C4-2B (cell line): ENCODE measurements around the gene HSDL1.
"Not testable (repeated sequence)": the region's sequence is repeated elsewhere in the genome, so short reads cannot be mapped to it uniquely, and the experiment has no call there.

Experiments used
- H3K27ac ChIP-seq: fragments of 450-650 bp; 2 replicates; pipeline ENCODE4 v1.5.1; 2017
- ZFX ChIP-seq: fragments of 450-650 bp; IDR thresholded peaks from 2 replicates; pipeline ENCODE4 v1.6.1; 2017
- TF ChIP-seq, protein P1 (sequence below): fragments of 450-650 bp; conservative IDR thresholded peaks from 2 replicates; pipeline ENCODE4 v1.5.1; 2017; ENCODE audit warnings: mild to moderate bottlenecking

HSDL1 gene

GRCh38 chr16:84121007-84121406 lies 24.0 kb downstream of the HSDL1 start:
- H3K27ac ChIP-seq: no peak overlapping the region
- no peak for TF ChIP-seq ZFX
- TF ChIP-seq, protein P1, sequence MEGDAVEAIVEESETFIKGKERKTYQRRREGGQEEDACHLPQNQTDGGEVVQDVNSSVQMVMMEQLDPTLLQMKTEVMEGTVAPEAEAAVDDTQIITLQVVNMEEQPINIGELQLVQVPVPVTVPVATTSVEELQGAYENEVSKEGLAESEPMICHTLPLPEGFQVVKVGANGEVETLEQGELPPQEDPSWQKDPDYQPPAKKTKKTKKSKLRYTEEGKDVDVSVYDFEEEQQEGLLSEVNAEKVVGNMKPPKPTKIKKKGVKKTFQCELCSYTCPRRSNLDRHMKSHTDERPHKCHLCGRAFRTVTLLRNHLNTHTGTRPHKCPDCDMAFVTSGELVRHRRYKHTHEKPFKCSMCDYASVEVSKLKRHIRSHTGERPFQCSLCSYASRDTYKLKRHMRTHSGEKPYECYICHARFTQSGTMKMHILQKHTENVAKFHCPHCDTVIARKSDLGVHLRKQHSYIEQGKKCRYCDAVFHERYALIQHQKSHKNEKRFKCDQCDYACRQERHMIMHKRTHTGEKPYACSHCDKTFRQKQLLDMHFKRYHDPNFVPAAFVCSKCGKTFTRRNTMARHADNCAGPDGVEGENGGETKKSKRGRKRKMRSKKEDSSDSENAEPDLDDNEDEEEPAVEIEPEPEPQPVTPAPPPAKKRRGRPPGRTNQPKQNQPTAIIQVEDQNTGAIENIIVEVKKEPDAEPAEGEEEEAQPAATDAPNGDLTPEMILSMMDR: no peak

DNA sequence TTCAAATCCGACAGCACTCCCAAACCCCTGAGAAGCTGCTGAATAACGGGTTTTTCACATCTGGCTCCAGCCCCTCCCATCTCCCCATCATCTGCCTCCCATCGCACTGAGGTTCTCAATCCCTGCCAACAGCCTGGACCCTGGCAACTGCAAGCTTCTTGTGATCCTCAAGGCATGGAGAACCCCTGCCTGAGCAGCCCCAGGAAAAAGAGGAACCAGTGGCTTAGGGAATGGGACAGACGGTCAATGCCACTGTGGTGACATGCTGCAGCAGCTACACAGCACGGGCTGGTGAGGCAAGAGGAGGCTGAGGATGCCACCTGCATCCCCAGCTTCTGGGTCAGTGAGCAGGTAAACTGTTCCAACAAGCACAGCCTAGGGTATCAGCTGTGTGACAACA lies 25.0 kb downstream of the HSDL1 start:
- no peak overlapping the region for H3K27ac ChIP-seq
- no peak for TF ChIP-seq ZFX
- TF ChIP-seq, protein P1: no peak

GRCh38 chr16:84119368-84119767 lies 25.6 kb downstream of the HSDL1 start:
- no peak overlapping the region for H3K27ac ChIP-seq

DNA sequence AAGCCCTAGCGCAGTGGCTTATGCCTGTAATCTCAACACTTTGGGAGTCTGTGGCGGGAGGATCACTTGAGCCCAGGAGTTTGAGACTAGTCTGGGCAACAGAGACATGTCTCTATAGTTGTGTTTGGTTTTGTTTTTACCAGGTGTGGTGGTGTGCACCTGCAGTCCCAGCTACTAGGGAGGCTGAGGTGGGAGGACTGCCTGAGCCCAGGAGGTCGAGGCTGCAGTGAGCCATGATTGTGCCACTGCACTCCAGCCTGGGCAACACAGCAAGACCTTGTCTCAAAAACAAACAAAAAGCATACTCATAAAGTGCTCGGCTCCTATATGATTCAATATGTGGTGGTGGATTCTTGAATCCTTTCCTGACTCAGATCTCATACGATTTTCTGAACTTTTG lies 26.7 kb downstream of the HSDL1 start:
- not testable (repeated sequence) for H3K27ac ChIP-seq

More at GRCh38 chr16:84119368-84119767, 25.6 kb downstream of the HSDL1 start:
- TF ChIP-seq ZFX: no peak
- TF ChIP-seq, protein P1: no peak

DNA sequence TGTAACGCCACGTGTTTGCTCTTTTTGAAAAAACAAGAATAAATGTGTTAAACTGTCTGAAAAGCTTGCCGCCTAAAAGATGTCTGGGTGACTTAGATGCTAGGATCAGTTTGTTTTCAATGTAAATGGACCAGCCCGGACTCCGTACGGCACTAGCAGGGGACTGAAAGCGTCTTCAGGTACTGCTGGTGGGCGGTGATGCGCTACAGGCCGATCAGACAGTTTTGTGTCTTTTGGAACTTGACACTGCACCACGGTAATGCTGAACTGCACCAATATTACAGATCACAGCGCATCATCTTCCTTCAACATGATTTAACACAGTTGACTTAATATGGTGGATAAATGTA lies 27.5 kb downstream of the HSDL1 start:
- H3K27ac ChIP-seq: peak overlapping the region; percentile 93
- TF ChIP-seq, protein P1: no peak
- TF ChIP-seq ZFX: no peak

DNA sequence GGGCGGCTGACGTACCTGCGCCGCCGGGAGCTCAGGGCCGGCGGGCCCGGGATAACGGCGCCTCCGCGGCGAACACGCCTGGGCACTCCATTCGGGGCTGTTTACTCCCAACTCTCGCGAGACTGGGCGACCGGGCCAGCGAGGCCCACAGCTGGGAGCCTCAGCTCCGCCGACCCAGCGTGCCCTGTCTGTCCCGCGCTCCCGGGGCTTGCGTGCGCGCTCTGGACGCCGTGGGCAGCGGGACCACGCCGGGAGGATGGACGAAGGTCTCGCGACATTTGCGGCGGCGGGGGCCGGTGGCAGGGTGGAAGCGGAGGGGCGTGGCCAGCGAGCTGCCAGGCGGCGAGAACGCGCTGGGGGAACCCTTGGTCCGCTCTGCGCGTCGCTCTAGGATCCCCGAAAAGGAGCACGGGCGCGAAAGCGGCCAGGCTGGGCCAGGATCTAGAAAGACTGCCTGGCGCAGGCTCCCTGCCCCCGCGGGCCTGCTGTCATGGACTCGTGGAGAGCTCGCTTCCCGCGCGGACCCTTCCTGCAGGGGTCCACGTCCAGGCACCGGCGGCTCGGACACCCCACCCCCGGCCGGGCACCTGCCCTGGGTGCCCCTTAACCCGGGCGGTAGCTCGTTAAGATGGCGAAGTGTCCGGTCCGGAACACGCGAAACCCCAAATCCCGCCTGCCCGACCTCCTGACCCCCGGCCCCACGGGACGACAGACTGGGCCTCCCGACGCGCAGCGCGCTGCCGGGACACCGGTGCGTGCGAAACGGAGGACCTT lies 28.1 kb downstream of the HSDL1 start, which contains the start of gene MBTPS1:
Gene MBTPS1 (minus strand): TSS at position 223 of the 774 bp plus-strand sequence. CDS start 15,159 bp downstream, outside the sequence.
- TF ChIP-seq ZFX: peak; percentile 65
- TF ChIP-seq, protein P1: peak; percentile 19; the same call in 1 of the 2 replicates
- H3K27ac ChIP-seq: peak within 1 kb of the TSS; percentile 93

DNA sequence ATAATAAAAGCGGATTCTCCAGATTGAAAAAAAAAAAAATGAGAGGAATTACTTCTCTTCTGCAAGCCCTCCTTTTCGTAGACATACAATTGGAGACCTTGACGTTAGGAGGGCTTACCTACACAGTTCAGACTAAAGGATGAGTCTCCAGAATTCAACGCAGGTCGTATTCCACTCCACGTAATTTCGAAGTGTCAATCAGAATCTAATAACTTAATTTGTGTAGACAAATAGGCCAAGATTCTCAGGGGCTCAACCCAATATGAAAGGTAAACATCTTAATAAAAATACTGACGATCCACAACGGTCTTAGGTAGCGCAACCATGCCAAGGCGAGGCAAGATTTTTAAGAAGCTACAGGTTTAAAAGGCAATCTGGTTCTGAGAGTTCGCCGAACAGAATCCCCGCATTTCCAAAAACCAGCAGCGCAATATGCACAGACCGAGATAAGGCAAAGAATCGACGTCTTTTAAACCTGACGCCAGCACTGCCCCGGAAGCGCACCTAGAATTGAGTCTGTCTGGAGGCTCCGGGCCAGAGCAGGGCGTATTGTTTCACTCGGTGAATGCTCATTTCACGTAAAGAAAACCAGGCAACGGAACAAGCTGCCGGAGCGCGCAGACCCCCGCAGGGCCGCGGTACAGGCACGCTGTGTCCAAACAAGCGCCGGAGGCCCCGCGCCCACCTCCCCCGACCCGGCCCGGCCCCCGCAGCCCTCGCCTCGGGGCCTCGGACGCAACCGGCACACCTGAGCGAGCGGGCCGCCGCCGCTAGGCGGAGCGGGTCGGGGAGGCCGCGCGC lies 28.9 kb downstream of the HSDL1 start:
- peak; percentile 88 for TF ChIP-seq ZFX
- TF ChIP-seq, protein P1: peak; percentile 44

GRCh38 chr16:84111949-84112348 lies 33.0 kb downstream of the HSDL1 start:
- not testable (repeated sequence) for H3K27ac ChIP-seq

More for the DNA sequence above, 28.9 kb downstream of the HSDL1 start:
- peak overlapping the region; percentile 93 for H3K27ac ChIP-seq
